Nephron progenitor cell (in vitro differentiated cells): ENCODE measurements around the gene TASOR.

ENCODE experiments used
- DNase-seq: peaks from one replicate; pipeline ENCODE4 v3.0.0; 2021
- H3K27ac Mint-ChIP-seq: 2 replicates; pipeline ENCODE4 v1.8.0; 2021; ENCODE audit warnings: mild to moderate bottlenecking, moderate library complexity, mixed read lengths
- H3K27me3 Mint-ChIP-seq: 2 replicates; pipeline ENCODE4 v1.8.0; 2021; ENCODE audit warnings: mild to moderate bottlenecking, low read depth, mixed read lengths; ENCODE audit not compliant: poor library complexity
- H3K36me3 Mint-ChIP-seq: 2 replicates; pipeline ENCODE4 v1.8.0; 2021; ENCODE audit warnings: low read depth, mixed read lengths
- H3K4me1 Mint-ChIP-seq: 2 replicates; pipeline ENCODE4 v1.8.0; 2021; ENCODE audit warnings: mixed read lengths
- H3K4me3 Mint-ChIP-seq: 2 replicates; pipeline ENCODE4 v1.8.0; 2021; ENCODE audit warnings: mild to moderate bottlenecking, moderate library complexity, mixed read lengths
- H3K9me3 Mint-ChIP-seq: 2 replicates; pipeline ENCODE4 v1.8.0; 2021; ENCODE audit warnings: mild to moderate bottlenecking, moderate library complexity, mixed read lengths
- CTCF ChIP-seq: fragments of 200-600 bp; sonication (generic); IDR thresholded peaks from 2 replicates; pipeline ENCODE4 v1.5.0; 2021; ENCODE audit warnings: antibody characterized with exemption

Gene TASOR

DNA sequence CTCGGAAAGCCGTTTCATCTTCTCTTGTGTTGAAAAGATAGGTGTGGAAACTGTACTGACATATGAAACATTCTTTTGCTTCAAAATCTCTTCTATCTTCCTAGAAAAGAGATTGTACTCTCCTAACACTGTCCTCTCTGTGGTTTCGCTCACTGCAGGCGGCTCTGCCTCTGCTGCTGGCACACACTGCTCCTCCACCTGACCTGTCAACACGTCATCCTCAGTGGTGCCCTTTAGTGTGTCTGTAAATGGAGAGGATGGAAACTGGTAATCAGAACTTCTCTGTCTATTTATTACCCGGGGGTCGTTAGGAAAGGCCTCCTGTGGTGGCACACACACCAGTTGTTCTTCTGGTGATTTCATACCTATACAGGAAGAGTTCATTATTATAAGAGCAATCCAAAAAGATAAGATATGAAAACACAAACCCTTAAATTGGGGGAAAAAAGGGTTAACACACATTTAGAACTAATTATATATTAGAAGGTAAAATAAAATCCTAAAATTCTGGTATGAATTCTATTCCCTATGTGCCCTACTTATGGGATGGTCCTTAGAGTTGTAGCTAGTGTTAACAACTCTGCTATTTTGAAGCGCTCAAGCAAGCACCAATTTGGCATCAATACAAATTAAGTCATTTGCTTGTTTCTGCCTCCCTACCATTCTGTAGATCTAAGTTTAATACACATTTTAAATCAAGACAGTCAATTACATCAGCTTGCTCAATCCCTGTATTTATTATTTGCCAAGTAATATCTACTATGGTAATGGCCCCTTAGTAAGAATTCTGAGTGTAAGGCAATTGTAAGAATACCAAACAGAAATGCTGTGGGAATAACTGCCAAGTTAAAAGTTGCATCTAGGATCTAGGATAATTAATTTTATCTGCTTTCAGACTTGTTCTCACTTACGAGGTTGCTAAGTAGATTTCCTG is 49.2 kb downstream of the TASOR start:
- Mint-ChIP-seq H3K36me3 (peaks cover 67% of the 10 kb centered on the region), H3K27me3 (no peaks in the 10 kb centered on the region), H3K9me3 (no peaks in the 10 kb centered on the region), H3K4me1 (no peaks in the 10 kb centered on the region), H3K4me3 (no peak overlapping the region), H3K27ac (no peak overlapping the region)
- no peak for TF ChIP-seq CTCF
- DNase-seq, result no peak
